Mesenteric fat pad (tissue), 1 donor: Measurements from ENCODE around the gene OPCML. TPM values are rescaled to one million over a fixed set of nuclear protein-coding genes. Genes with fewer than 3 reads are reported as not detected.
"Not testable (repeated sequence)": the region's sequence is repeated elsewhere in the genome, so short reads cannot be mapped to it uniquely, and the experiment has no call there.

Experiments used
- DNase-seq: peaks from one replicate; pipeline ENCODE4 v3.0.0-alpha.2; 2020; ENCODE audit warnings: low spot score
- total RNA-seq: library from RNA; stranded (reverse); fragmentation: NEBNext Ultra II Directional; extraction: Animal tissue kit (Norgen Biotek cat#: 25700); gene quantifications from one replicate; pipeline ENCODE4 v1.2.1, GENCODE V29; 2021
- donor health status: DM: yes; HTN: yes; CAD: no.

The OPCML gene
- total RNA-seq, 1 donor from 2014 or later = 0.39 TPM

DNA sequence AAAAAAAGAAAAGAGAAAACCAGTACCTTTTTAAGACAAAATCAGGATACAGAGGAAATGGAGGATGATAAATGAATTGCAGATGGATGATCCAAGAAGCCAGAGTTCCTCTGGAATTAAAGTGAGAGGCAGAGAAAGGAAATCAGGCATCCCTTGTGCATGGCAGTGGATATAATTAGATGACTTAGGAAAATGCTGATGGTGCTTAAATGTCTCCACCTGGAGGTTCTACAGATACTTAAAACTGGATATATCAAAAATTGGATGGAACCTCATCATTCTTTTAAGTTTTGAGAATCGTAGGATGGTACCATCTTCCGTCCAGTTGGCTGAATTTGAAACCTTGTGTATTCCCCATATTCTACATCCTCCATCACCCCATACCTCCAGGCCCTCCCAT, 1121.9 kb downstream of the OPCML start:
- DNase-seq = no peak

DNA sequence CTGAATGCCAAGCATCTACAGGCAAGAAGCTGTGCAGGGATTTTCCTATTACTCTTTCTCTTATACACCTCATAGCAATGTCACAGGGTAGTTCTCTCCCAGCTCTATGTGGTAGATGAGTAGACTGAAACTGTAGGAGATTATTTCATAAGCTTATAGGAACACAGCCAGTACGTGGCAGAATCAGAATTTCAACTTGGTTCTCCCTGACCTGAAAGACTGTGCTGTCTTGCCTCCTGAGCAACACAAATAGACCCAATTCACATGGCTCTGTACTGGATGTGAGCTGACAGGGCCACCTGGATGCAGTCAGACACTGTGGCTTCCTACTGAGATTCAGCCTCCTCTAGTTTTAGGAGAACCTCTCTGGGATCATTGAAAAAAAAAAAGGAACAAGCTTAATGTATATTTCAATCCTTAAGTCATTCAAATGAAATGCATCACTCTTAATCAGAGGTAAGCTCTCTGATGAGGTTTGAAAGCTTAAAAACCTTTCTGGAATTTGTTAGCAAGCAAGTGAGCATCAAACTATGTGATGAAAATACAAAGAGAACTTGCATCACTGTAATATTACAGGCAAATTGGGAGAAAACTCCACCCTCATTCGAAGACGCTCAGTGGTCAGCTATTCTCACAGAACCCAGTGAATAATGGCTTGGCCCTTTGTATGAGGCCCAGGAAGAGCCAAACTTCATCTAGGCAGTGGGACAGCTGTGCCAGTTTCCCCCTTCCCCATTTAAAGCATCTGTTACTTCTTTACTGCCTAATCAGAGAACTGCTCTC, 1122.5 kb downstream of the OPCML start:
- DNase-seq = no peak

DNA sequence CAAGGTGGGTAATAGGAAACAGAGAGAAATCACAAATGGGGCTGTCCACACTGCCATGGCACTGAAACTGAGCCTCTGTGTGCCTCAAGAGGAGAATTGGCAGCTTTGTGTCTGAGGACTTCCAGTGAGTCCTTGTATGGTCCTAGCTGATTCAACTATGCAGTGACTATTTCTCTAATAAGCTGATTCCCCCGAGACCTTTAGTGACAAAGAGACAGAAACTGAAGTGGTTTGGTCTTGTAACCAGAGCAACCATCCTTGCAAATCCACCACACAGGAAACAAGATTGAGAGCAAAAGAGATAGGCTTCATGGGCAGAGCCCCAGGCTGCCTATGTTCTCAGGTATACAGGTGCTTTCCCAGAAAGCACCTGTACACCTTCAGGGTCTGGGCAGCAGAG, 1123.4 kb downstream of the OPCML start:
- DNase-seq = no peak

DNA sequence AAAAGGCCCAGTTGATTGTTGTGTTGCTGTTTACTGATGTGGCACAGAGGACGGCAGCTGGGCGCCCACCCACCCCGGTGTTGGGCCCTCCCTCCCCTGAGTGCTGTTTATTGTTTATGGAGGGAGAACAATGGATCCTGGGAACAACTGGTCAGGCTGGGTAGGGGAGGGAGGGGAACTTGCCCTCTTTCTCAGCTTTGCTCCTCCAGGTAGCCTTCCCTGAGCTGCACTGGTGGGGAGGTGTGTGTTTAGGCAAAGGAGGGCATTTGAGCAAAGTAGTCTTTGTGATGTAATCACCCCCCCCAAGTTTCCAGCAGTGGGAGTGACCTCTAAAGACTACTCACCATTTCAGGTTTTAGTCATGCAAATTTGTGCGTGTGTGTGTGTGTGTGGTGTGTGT, 1126.6 kb downstream of the OPCML start:
- DNase-seq = no peak

DNA sequence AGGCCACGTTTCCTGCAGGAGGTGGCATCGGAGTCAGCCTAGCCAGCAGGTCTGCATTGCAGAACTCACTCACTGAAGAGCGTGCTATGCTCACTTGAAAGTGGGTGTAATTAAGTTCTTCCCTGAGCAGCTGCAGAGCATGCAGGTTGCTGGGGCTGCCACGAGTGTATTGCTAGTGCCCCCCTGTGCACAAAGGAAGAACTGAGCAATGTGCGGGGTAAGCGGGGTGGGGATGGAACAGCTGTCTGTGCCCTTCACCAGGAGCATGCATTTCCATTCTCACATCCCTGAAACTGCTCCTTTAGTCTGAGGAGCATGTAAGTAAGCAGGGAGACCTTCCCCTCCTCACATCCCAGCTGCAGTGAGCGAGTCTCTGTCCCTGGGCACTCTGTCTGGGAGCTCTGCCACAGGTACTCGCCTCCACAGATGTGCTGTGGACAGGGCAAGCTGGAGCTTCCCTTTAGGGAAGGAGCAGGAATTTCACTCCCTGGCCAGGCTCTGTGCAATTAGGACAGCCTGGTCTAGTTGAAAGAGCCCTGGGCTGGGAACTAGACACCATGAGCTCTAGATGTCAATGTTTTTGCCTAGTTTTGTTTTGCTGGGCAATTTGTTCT, 1130.1 kb downstream of the OPCML start:
- no peak for DNase-seq

DNA sequence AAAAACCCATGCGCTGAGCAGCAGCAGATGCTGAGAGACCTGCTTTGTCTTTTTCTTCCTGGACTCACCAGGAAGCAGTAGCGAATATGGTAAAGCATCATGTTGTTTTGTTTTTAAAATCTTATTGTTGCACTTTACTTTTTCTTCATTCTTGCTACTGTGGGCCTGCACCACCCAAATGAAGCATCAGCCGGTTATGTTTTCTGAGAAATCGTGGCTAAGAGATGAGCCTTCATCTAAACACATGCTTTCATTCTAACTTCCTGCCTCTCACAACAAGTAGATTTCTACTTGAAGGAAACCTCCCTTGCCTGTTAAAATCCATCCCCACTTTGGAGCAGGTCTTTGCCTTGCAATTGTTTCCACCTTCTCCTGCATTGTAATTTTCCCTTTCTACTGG, 1136.0 kb downstream of the OPCML start:
- no peak for DNase-seq

DNA sequence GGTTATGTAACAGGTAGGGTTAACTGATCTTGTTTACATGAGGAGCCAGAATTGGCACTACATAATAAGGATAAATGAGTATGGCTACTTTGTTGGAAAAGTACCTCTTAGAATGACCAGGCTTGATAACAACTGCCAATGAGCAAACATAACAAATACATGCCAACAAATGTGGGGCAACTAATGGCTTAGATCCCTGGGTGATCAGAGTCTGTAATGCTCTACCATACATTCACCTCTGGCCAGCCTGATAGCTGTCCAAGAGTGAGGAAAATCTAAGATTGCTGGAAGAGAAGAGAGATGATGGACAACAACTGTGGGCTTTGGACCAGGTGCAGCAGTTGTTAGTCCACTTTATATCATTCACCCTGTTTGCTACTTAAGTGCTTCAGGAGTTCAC, 1136.9 kb downstream of the OPCML start:
- DNase-seq = no peak

DNA sequence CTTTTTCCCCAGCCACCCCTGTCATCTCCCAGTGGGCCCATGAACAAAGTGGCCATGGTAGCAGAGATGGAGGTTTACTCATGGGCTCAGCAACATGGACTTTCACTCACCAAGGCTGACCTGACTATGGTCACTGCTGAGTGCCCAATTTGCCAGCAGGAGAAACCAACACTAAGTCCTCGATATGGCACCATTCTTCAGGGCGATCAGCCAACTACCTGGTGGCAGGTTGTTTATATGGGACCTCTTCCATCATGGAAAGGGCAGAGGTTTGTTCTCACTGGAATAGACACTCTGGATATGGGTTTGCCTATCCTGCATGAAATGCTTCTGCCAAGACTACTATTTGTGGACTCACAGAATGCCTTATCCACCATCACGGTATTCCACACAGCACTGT, 1152.8 kb downstream of the OPCML start:
- DNase-seq = no peak

DNA sequence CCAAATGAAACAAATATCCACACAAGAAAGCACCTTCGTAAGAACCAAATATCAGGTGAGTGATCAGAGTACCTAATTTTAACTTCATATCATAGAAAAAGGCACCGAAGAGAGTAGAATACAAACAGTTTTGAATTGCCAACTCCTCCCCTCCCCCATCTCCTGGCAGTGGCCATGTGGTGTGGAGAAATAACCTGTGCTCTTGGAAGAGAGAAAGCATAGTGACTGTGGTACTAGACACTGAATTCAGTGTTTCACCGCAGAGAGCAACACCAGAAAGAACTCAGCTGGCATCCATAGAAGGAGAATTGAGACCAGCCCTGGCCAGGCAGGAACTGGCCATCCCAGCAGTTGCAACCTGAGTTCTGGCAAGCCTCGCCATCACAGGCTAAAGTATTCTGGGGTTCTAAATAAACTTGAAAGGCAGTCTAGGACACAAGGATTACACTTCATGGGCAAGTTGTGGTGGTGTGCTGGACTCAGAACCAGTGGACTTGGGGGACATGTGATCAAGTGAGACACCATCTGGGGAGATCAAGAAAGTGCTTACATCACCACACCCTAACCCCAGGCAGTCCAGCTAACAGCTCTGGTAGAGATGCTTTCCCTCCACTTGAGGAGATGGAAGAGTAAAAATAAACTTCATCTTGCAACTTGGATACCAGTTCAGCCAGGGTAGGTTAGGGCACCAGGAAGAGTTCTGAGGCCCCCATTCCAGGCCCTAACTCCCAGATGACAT, 1158.7 kb downstream of the OPCML start:
- no peak for DNase-seq

DNA sequence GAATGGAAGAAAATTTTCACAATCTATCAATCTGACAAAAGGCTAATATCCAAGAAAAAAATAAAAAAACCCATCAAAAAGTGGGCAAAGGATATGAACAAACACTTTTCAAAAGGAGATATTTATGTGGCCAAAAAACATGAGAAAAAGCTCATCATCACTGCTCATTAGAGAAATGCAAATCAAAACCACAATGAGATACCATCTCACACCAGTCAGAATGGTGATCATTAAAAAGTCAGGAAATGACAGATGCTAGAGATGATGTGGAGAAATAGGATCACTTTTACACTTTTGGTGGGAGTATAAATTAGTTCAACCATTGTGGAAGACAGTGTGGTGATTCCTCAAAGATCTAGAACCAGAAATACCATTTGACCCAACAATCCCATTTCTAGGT, 1162.2 kb downstream of the OPCML start:
- not testable (repeated sequence) for DNase-seq

DNA sequence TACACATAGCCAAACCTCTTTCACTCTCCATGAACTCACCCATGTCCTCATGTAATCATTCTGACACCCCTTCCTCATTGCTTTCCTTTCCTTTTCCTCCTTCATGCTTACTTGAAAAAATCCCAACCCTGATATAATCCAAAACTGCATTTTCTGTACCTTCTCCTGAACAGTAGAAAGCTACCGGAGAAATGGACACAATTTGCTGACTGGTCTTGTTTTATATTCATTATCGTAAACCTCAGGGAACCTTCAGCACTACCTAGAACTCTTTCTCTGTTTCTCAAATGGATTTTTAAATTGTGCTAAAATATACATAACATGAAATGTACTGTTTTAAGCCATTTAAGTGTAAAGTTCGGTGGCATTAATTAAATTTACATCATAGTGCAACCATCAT, 1165.0 kb downstream of the OPCML start:
- no peak for DNase-seq

DNA sequence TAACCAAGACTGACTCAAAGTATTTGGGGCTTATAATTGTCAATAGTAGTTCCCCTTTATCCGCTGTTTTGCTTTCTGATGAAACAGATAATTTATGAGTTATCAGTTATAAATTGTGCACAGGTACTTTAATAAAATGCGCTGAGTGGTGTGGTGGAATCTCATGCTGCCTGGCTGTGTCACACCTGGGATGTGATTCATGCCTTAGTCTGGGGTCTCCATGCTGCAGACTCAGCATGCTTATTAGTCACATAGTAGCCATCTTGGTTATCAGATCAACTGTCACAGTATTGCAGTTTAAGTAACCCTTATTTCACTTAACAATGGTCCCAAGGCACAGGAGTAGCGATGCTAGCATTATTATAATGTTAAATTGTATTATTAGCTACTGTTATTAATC, 1166.7 kb downstream of the OPCML start:
- DNase-seq = no peak
